Measurements from ENCODE around the gene SLC17A3. TPM values are rescaled to one million over a fixed set of nuclear protein-coding genes. Genes with fewer than 3 reads are reported as not detected.

The SLC17A3 gene
- total RNA-seq, 1 experiment from 2014 or later: not detected

DNA sequence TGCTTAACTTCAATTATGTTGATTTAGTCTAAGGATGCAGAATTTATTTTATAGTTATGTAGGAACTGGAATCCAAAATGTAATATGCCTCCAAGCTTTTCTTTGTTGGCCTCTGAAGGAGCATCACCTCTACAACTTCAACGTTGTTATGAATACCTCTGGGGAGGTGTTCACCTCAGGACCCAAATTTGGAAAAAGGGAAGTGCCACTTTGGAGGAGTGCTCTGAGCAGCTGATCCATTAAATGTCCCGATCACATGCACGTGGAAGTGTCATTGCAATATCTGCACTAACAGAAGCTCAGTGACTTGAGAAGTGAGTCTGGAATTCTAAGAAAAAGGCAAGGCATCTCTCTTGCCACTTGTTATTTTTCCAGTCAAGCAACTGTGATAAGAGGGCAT is 22.2 kb upstream of the SLC17A3 start:
- Mint-ChIP-seq H3K36me3 (no peaks in the 10 kb centered on the region), H3K4me1 (peaks cover 22% of the 10 kb centered on the region), H3K27me3 (ENCODE audit: low read depth) (no peaks in the 10 kb centered on the region), H3K27ac (no peak overlapping the region), H3K9me3 (no peaks in the 10 kb centered on the region), H3K4me3 (no peak overlapping the region)
- ATAC-seq (no peak), DNase-seq (ENCODE audit: low spot score) (no peak)
- ChIA-PET POLR2A (no interaction called here), CTCF (no interaction called here)
- no peak for TF ChIP-seq CREM (CRISPR knock-in tag; IDR thresholded peaks at IDR 0.05)
- TF ChIP-seq, protein P1, sequence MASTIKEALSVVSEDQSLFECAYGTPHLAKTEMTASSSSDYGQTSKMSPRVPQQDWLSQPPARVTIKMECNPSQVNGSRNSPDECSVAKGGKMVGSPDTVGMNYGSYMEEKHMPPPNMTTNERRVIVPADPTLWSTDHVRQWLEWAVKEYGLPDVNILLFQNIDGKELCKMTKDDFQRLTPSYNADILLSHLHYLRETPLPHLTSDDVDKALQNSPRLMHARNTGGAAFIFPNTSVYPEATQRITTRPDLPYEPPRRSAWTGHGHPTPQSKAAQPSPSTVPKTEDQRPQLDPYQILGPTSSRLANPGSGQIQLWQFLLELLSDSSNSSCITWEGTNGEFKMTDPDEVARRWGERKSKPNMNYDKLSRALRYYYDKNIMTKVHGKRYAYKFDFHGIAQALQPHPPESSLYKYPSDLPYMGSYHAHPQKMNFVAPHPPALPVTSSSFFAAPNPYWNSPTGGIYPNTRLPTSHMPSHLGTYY (CRISPR knock-in tag; IDR thresholded peaks at IDR 0.05): no peak
- TF ChIP-seq, protein P2, sequence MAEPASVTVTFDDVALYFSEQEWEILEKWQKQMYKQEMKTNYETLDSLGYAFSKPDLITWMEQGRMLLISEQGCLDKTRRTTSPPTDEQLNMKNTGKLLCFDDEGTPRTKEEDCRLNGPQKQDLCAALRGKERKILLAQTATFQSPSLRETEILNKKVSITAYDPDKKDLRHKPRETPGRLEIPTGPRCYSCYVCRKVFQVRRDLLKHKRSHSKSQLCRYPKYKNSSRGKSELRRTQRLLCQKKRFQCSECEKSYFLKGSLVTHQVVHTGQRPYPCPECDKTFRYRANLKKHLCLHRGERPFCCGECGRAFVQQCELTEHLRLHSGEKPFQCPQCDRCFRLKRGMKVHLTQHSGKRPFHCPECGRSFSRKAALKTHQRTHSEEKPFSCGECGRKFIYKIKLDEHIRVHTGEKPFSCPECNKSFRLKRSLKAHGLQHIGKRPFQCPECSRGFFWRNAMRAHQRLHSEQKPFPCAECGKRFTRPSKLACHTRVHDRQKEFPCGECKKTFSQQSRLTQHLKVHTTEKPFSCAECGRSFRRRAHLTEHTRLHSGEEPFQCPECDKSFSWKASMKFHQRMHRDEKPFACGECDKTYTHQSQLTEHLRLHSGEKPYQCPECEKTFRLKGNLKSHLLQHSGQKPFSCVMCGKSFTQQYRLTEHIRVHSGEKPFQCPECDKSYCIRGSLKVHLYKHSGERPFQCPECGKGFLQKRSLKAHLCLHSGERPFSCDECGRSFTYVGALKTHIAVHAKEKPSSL (CRISPR knock-in tag; conservative IDR thresholded peaks at IDR 0.05): no peak
- TF ChIP-seq GABPB1 (CRISPR knock-in tag; IDR thresholded peaks at IDR 0.05): no peak
- TF ChIP-seq, protein P3, sequence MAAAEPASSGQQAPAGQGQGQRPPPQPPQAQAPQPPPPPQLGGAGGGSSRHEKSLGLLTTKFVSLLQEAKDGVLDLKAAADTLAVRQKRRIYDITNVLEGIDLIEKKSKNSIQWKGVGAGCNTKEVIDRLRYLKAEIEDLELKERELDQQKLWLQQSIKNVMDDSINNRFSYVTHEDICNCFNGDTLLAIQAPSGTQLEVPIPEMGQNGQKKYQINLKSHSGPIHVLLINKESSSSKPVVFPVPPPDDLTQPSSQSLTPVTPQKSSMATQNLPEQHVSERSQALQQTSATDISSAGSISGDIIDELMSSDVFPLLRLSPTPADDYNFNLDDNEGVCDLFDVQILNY (CRISPR knock-in tag; IDR thresholded peaks at IDR 0.05): no peak
- TF ChIP-seq ESRRA (CRISPR knock-in tag; IDR thresholded peaks at IDR 0.05; ENCODE audit: borderline replicate concordance): no peak
- no peak for TF ChIP-seq JAZF1 (CRISPR knock-in tag; IDR thresholded peaks at IDR 0.05)
- TF ChIP-seq ZNF671 (CRISPR knock-in tag; IDR thresholded peaks at IDR 0.05): no peak
- no peak for TF ChIP-seq ZNF416 (CRISPR knock-in tag; IDR thresholded peaks at IDR 0.05)
- TF ChIP-seq ATF1 (CRISPR knock-in tag; IDR thresholded peaks at IDR 0.05): no peak
- TF ChIP-seq, protein P4, sequence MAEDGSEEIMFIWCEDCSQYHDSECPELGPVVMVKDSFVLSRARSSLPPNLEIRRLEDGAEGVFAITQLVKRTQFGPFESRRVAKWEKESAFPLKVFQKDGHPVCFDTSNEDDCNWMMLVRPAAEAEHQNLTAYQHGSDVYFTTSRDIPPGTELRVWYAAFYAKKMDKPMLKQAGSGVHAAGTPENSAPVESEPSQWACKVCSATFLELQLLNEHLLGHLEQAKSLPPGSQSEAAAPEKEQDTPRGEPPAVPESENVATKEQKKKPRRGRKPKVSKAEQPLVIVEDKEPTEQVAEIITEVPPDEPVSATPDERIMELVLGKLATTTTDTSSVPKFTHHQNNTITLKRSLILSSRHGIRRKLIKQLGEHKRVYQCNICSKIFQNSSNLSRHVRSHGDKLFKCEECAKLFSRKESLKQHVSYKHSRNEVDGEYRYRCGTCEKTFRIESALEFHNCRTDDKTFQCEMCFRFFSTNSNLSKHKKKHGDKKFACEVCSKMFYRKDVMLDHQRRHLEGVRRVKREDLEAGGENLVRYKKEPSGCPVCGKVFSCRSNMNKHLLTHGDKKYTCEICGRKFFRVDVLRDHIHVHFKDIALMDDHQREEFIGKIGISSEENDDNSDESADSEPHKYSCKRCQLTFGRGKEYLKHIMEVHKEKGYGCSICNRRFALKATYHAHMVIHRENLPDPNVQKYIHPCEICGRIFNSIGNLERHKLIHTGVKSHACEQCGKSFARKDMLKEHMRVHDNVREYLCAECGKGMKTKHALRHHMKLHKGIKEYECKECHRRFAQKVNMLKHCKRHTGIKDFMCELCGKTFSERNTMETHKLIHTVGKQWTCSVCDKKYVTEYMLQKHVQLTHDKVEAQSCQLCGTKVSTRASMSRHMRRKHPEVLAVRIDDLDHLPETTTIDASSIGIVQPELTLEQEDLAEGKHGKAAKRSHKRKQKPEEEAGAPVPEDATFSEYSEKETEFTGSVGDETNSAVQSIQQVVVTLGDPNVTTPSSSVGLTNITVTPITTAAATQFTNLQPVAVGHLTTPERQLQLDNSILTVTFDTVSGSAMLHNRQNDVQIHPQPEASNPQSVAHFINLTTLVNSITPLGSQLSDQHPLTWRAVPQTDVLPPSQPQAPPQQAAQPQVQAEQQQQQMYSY (CRISPR knock-in tag; IDR thresholded peaks at IDR 0.05): no peak
- TF ChIP-seq, protein P5, sequence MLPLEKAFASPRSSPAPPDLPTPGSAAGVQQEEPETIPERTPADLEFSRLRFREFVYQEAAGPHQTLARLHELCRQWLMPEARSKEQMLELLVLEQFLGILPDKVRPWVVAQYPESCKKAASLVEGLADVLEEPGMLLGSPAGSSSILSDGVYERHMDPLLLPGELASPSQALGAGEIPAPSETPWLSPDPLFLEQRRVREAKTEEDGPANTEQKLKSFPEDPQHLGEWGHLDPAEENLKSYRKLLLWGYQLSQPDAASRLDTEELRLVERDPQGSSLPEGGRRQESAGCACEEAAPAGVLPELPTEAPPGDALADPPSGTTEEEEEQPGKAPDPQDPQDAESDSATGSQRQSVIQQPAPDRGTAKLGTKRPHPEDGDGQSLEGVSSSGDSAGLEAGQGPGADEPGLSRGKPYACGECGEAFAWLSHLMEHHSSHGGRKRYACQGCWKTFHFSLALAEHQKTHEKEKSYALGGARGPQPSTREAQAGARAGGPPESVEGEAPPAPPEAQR (CRISPR knock-in tag; IDR thresholded peaks at IDR 0.05): no peak
- TF ChIP-seq, protein P6, sequence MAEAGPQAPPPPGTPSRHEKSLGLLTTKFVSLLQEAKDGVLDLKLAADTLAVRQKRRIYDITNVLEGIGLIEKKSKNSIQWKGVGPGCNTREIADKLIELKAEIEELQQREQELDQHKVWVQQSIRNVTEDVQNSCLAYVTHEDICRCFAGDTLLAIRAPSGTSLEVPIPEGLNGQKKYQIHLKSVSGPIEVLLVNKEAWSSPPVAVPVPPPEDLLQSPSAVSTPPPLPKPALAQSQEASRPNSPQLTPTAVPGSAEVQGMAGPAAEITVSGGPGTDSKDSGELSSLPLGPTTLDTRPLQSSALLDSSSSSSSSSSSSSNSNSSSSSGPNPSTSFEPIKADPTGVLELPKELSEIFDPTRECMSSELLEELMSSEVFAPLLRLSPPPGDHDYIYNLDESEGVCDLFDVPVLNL (CRISPR knock-in tag; IDR thresholded peaks at IDR 0.05; ENCODE audit: borderline replicate concordance, low read depth): no peak
- TF ChIP-seq, protein P7, sequence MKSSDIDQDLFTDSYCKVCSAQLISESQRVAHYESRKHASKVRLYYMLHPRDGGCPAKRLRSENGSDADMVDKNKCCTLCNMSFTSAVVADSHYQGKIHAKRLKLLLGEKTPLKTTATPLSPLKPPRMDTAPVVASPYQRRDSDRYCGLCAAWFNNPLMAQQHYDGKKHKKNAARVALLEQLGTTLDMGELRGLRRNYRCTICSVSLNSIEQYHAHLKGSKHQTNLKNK (CRISPR knock-in tag; IDR thresholded peaks at IDR 0.05): no peak
- TF ChIP-seq ZNF138 (CRISPR knock-in tag; conservative IDR thresholded peaks at IDR 0.05): no peak
- TF ChIP-seq, protein P8, sequence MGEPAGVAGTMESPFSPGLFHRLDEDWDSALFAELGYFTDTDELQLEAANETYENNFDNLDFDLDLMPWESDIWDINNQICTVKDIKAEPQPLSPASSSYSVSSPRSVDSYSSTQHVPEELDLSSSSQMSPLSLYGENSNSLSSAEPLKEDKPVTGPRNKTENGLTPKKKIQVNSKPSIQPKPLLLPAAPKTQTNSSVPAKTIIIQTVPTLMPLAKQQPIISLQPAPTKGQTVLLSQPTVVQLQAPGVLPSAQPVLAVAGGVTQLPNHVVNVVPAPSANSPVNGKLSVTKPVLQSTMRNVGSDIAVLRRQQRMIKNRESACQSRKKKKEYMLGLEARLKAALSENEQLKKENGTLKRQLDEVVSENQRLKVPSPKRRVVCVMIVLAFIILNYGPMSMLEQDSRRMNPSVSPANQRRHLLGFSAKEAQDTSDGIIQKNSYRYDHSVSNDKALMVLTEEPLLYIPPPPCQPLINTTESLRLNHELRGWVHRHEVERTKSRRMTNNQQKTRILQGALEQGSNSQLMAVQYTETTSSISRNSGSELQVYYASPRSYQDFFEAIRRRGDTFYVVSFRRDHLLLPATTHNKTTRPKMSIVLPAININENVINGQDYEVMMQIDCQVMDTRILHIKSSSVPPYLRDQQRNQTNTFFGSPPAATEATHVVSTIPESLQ (CRISPR knock-in tag; IDR thresholded peaks at IDR 0.05): no peak
